Measurements from ENCODE around the gene NPAS1.

DNA sequence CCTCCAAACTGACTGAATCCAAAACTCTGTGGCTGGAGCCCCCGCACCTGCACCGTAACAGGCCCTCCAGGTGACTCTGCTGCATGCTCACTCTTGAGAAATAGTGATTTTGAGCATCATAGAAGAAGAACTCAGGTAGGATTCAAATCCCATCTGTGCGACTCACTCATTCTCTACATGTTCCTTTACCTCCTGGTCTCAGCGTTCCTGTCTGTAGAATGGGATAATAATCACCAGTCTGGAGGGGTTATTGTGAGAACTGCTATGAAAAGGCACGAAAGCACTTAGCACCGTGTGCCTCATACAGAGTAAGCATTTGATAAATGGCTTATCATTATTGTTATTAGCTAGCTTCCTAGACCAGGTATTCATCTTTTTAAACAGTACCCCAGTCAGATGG lies 36.5 kb upstream of the NPAS1 start:
- TF ChIP-seq GATA2 (IDR thresholded peaks at IDR 0.05; ENCODE audit: low read depth, low read length) (no peak), GATA3 (IDR thresholded peaks at IDR 0.05; ENCODE audit: low read depth, low read length) (no peak)

Data from SH-SY5Y (cell line).